Lung (tissue), 12 donors: ENCODE data around the gene DZANK1. TPM values are rescaled to one million over a fixed set of nuclear protein-coding genes. Genes with fewer than 3 reads are reported as not detected.

Experiments used
- ATAC-seq: fragments of 200-7000 bp; cut with Tn5 transposase; one replicate; pipeline ENCODE4 v1.9.1; 2020; ENCODE audit warnings: moderate number of reproducible peaks; ENCODE audit not compliant: insufficient read depth, low FRiP score
- DNase-seq, 3 donors: peaks; one replicate each; pipeline ENCODE4 v3.0.0-alpha.2; 2013 to 2017
- H3K27ac ChIP-seq, 2 donors: one replicate each; pipeline ENCODE4 v1.5.1; 2013; ENCODE audit warnings: mild to moderate bottlenecking in 2 of 2, moderate library complexity in 2 of 2, control low read depth in 1 of 2, inconsistent platforms in 1 of 2, low read depth in 1 of 2, low read length in 1 of 2
- H3K27me3 ChIP-seq, 3 donors: one replicate each; pipeline ENCODE4 v1.5.1; 2013; ENCODE audit warnings: low read length in 2 of 3; ENCODE audit not compliant: control insufficient read depth in 3 of 3, insufficient read depth in 3 of 3
- H3K36me3 ChIP-seq, 4 donors: one replicate each; pipeline ENCODE4 v1.5.1; 2013; ENCODE audit warnings: low read length in 4 of 4, mild to moderate bottlenecking in 1 of 4, moderate library complexity in 1 of 4; ENCODE audit not compliant: control insufficient read depth in 4 of 4, insufficient read depth in 4 of 4
- H3K4me1 ChIP-seq, 5 donors: one replicate each; pipeline ENCODE4 v1.5.1; 2013; ENCODE audit warnings: low read length in 5 of 5, mild to moderate bottlenecking in 2 of 5, moderate library complexity in 1 of 5; ENCODE audit not compliant: control insufficient read depth in 5 of 5, insufficient read depth in 5 of 5
- H3K4me3 ChIP-seq: one replicate; pipeline ENCODE4 v1.5.1; 2013; ENCODE audit warnings: mild to moderate bottlenecking, control low read depth, moderate library complexity
- H3K9ac ChIP-seq, 2 donors: one replicate each; pipeline ENCODE4 v1.5.1; 2013; ENCODE audit warnings: low read length in 2 of 2, control low read depth in 1 of 2; ENCODE audit not compliant: insufficient read depth in 1 of 2
- H3K9me3 ChIP-seq, 4 donors: one replicate each; pipeline ENCODE4 v1.5.1; 2013; ENCODE audit warnings: low read length in 3 of 4, mild to moderate bottlenecking in 1 of 4, moderate library complexity in 1 of 4; ENCODE audit not compliant: control insufficient read depth in 4 of 4, insufficient read depth in 3 of 4
- CTCF ChIP-seq: IDR thresholded peaks from 2 replicates; pipeline ENCODE4 v1.5.1; 2012; ENCODE audit warnings: mild to moderate bottlenecking; ENCODE audit errors: control extremely low read depth, extremely low read depth
- WGBS, 2 donors: extraction: QIAGEN DNeasy Blood & Tissue Kit; methylation state at CpG; one replicate each; pipeline ENCODE4 v1.1.7; 2013; 5-methylcytosine and 5-hydroxymethylcytosine counted together
- polyA plus RNA-seq, 2 donors: library from polyadenylated mRNA; stranded (reverse); fragments of 200-250 nt; gene quantifications; one replicate each; pipeline ENCODE4 v1.2.1, GENCODE V29; 2013
- total RNA-seq, 2 donors: library from RNA; depleted of rRNA in 1 of 2; stranded (reverse); fragments of >200 nt in 1 of 2; gene quantifications; one replicate each; pipeline ENCODE4 v1.2.1, GENCODE V29; 2014 to 2021
- donor health status: control.
- donor health status: control.
- donor health status: Bipolar disorder and iron deficiency.
- donor health status: healthy.
- donor health status: DM: yes; HTN: yes; CAD: no.

DZANK1 gene
- total and polyA plus RNA-seq, 4 donors = 1.8 to 7.6 (median 4.7) TPM

GRCh38 chr20:18390201-18390600, 76.6 kb downstream of the DZANK1 start:
- Histone ChIP-seq H3K27me3 (no peaks in the 10 kb centered on the region), H3K4me1 (peaks cover 0 to 2% (median 0%) of the 10 kb centered on the region in 5 donors), H3K9me3 (no peaks in the 10 kb centered on the region), H3K27ac (no peak overlapping the region), H3K36me3 (peaks cover 0 to 6% (median 0%) of the 10 kb centered on the region in 4 donors), H3K4me3 (no peak overlapping the region), H3K9ac (no peak overlapping the region)
- no peak for ATAC-seq
- TF ChIP-seq CTCF = no peak
- WGBS, 2 donors = 43 to 44% methylated on average over 3 of the region's 3 CpGs
- no peak for DNase-seq

GRCh38 chr20:18388860-18389259, 78.0 kb downstream of the DZANK1 start:
- Histone ChIP-seq H3K27me3 (no peaks in the 10 kb centered on the region), H3K4me3 (no peak overlapping the region), H3K36me3 (peaks cover 0 to 8% (median 0%) of the 10 kb centered on the region in 4 donors), H3K27ac (no peak overlapping the region), H3K9me3 (no peaks in the 10 kb centered on the region), H3K9ac (no peak overlapping the region), H3K4me1 (peaks cover 0 to 2% (median 0%) of the 10 kb centered on the region in 5 donors)
- TF ChIP-seq CTCF = no peak
- no peak for ATAC-seq
- DNase-seq = no peak
- WGBS, 2 donors = 64 to 75% methylated on average over 6 of the region's 6 CpGs

GRCh38 chr20:18380908-18381529, 85.8 kb downstream of the DZANK1 start:
- DNase-seq = no peak

More at GRCh38 chr20:18380908-18381529, 85.8 kb downstream of the DZANK1 start:
- no peak overlapping the region for H3K9ac ChIP-seq
- no peak for ATAC-seq
- WGBS, 2 donors = 84 to 88% methylated on average over 7 of the region's 7 CpGs
- H3K4me1 ChIP-seq = no peaks in the 10 kb centered on the region
- H3K36me3 ChIP-seq = peaks cover 0 to 2% (median 0%) of the 10 kb centered on the region in 4 donors
- H3K27ac ChIP-seq = no peak overlapping the region
- TF ChIP-seq CTCF = no peak
- H3K9me3 ChIP-seq = no peaks in the 10 kb centered on the region
- no peaks in the 10 kb centered on the region for H3K27me3 ChIP-seq
- no peak overlapping the region for H3K4me3 ChIP-seq
